ENCODE results near the gene THAP4.

DNA sequence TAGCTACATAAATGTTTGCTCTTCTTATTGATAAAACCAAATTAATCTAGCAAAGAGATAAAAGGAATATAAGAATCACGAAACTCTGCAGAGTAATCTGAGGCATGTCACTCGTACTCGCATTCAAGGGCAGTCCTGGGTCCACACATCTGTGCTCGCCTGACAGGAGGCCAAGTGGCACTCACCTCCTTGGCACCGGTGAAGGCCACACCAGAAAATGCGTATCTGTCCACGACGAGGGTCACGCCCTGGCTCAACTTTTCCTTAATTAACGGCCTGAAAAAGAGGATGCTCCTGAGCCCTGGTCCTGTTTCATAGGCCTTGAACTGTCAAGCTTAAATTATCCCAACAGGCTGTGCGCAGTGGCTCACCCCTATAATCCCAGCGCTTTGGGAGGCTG lies 43.1 kb upstream of the THAP4 start:
- TF ChIP-seq, protein P1, sequence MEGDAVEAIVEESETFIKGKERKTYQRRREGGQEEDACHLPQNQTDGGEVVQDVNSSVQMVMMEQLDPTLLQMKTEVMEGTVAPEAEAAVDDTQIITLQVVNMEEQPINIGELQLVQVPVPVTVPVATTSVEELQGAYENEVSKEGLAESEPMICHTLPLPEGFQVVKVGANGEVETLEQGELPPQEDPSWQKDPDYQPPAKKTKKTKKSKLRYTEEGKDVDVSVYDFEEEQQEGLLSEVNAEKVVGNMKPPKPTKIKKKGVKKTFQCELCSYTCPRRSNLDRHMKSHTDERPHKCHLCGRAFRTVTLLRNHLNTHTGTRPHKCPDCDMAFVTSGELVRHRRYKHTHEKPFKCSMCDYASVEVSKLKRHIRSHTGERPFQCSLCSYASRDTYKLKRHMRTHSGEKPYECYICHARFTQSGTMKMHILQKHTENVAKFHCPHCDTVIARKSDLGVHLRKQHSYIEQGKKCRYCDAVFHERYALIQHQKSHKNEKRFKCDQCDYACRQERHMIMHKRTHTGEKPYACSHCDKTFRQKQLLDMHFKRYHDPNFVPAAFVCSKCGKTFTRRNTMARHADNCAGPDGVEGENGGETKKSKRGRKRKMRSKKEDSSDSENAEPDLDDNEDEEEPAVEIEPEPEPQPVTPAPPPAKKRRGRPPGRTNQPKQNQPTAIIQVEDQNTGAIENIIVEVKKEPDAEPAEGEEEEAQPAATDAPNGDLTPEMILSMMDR (optimal IDR thresholded peaks at IDR 0.05 in 1 of 3, IDR thresholded peaks at IDR 0.05 in 1 of 3, conservative IDR thresholded peaks at IDR 0.05 in 1 of 3; ENCODE audit: extremely low read depth in 1 of 3, insufficient read depth in 2 of 3, low read length in 3 of 3), result no peak
- TF ChIP-seq EZH2 (IDR thresholded peaks at IDR 0.05; ENCODE audit: low read length), result no peak

Measured in keratinocyte (primary cell).